Transverse colon (tissue), 3 donors: Measurements from ENCODE around the gene PANX3.

Source experiments
- EP300 ChIP-seq: sonication (generic); formaldehyde crosslinking; IDR thresholded peaks from one replicate; pipeline ENCODE4 v1.6.1; 2017; ENCODE audit warnings: antibody characterized with exemption, low read depth
- TF ChIP-seq, protein P1 (sequence below), 5 experiments: fragments of 200-600 bp in 3 of 5; fragments of 450-650 bp in 2 of 5; sonication (generic) in 3 of 5; IDR thresholded peaks; 1 replicate in 2 of 5; 2 replicates in 3 of 5; pipeline ENCODE4 v1.5.1; 2016 to 2017; ENCODE audit warnings: antibody characterized with exemption in 5 of 5, inconsistent platforms in 3 of 5, mild to moderate bottlenecking in 2 of 5, moderate library complexity in 1 of 5

GRCh38 chr11:124643042-124643604 lies 31.9 kb downstream of the PANX3 start:
- no peak for TF ChIP-seq EP300
- TF ChIP-seq, protein P1, sequence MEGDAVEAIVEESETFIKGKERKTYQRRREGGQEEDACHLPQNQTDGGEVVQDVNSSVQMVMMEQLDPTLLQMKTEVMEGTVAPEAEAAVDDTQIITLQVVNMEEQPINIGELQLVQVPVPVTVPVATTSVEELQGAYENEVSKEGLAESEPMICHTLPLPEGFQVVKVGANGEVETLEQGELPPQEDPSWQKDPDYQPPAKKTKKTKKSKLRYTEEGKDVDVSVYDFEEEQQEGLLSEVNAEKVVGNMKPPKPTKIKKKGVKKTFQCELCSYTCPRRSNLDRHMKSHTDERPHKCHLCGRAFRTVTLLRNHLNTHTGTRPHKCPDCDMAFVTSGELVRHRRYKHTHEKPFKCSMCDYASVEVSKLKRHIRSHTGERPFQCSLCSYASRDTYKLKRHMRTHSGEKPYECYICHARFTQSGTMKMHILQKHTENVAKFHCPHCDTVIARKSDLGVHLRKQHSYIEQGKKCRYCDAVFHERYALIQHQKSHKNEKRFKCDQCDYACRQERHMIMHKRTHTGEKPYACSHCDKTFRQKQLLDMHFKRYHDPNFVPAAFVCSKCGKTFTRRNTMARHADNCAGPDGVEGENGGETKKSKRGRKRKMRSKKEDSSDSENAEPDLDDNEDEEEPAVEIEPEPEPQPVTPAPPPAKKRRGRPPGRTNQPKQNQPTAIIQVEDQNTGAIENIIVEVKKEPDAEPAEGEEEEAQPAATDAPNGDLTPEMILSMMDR (IDR thresholded peaks at IDR 0.05) = no peak
